ENCODE results near the gene SPATA21.
"Not testable (repeated sequence)": the region's sequence is repeated elsewhere in the genome, so short reads cannot be mapped to it uniquely, and the experiment has no call there.

The SPATA21 gene

GRCh38 chr1:16436946-16437474 is at the start of gene SPATA21:
Gene SPATA21 (minus strand): TSS chr1:16437424. CDS start chr1:16431371, 6,053 bp downstream.
- DNase-seq (ENCODE audit: extremely low read depth, insufficient read length): no peak

GRCh38 chr1:16487011-16487410 is 49.8 kb upstream of the SPATA21 start:
- not testable (repeated sequence) for H3K4me3 ChIP-seq (replicated peaks; ENCODE audit: low read depth, low read length); H3K27me3 ChIP-seq (replicated peaks; ENCODE audit: control insufficient read depth, insufficient read depth, low read length); DNase-seq (ENCODE audit: extremely low read depth, insufficient read length); H3K36me3 ChIP-seq (ENCODE audit: control insufficient read depth, insufficient read depth, low read length)

More at GRCh38 chr1:16436946-16437474, at the start of gene SPATA21:
- H3K27me3 ChIP-seq (replicated peaks; ENCODE audit: control insufficient read depth, insufficient read depth, low read length): no peaks in the 10 kb centered on the region
- no peaks in the 10 kb centered on the region for H3K36me3 ChIP-seq (ENCODE audit: control insufficient read depth, insufficient read depth, low read length)
- no peak within 1 kb of the TSS for H3K4me3 ChIP-seq (replicated peaks; ENCODE audit: low read depth, low read length)
- TF ChIP-seq CTCF (IDR thresholded peaks at IDR 0.05; ENCODE audit: insufficient read depth, low read length, poor library complexity, severe bottlenecking): no peak

- H3K27me3 ChIP-seq (replicated peaks; ENCODE audit: control insufficient read depth, insufficient read depth, low read length); H3K4me3 ChIP-seq (replicated peaks; ENCODE audit: low read depth, low read length); DNase-seq (ENCODE audit: extremely low read depth, insufficient read length); H3K36me3 ChIP-seq (ENCODE audit: control insufficient read depth, insufficient read depth, low read length): not testable (repeated sequence)
These were observed 49.1 kb upstream of the SPATA21 start for GRCh38 chr1:16486316-16486715.

- Histone ChIP-seq H3K4me3 (replicated peaks; ENCODE audit: low read depth, low read length) (no peak overlapping the region), H3K36me3 (ENCODE audit: control insufficient read depth, insufficient read depth, low read length) (no peaks in the 10 kb centered on the region; the same call in 1 of the 2 replicates), H3K27me3 (replicated peaks; ENCODE audit: control insufficient read depth, insufficient read depth, low read length) (no peaks in the 10 kb centered on the region)
- no peak for DNase-seq (ENCODE audit: extremely low read depth, insufficient read length)
- no peak for TF ChIP-seq CTCF (IDR thresholded peaks at IDR 0.05; ENCODE audit: insufficient read depth, low read length, poor library complexity, severe bottlenecking)
These were observed 47.7 kb upstream of the SPATA21 start for GRCh38 chr1:16484931-16485330.

DNA sequence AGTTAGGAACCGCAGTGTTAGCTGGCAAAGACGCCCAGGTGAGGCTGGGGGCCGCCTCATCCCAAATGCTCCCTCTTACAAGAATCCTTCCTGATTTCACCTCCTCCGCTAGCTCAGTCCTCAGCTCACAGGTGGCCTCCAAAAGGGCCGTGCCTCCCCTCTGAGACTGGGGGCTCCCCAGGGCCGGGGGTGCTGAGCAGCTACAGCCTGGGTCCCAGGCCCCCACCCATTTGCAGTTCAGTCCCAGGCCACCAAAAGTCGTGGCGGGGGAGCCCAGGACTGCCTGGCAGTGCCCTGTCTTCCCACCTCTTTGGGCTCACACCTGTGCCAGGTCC is 47.2 kb upstream of the SPATA21 start:
- H3K4me3 ChIP-seq (replicated peaks; ENCODE audit: low read depth, low read length): no peak overlapping the region
- TF ChIP-seq CTCF (IDR thresholded peaks at IDR 0.05; ENCODE audit: insufficient read depth, low read length, poor library complexity, severe bottlenecking): no peak
- DNase-seq (ENCODE audit: extremely low read depth, insufficient read length): no peak
- H3K36me3 ChIP-seq (ENCODE audit: control insufficient read depth, insufficient read depth, low read length): no peaks in the 10 kb centered on the region; the same call in 1 of the 2 replicates
- H3K27me3 ChIP-seq (replicated peaks; ENCODE audit: control insufficient read depth, insufficient read depth, low read length): no peaks in the 10 kb centered on the region

DNA sequence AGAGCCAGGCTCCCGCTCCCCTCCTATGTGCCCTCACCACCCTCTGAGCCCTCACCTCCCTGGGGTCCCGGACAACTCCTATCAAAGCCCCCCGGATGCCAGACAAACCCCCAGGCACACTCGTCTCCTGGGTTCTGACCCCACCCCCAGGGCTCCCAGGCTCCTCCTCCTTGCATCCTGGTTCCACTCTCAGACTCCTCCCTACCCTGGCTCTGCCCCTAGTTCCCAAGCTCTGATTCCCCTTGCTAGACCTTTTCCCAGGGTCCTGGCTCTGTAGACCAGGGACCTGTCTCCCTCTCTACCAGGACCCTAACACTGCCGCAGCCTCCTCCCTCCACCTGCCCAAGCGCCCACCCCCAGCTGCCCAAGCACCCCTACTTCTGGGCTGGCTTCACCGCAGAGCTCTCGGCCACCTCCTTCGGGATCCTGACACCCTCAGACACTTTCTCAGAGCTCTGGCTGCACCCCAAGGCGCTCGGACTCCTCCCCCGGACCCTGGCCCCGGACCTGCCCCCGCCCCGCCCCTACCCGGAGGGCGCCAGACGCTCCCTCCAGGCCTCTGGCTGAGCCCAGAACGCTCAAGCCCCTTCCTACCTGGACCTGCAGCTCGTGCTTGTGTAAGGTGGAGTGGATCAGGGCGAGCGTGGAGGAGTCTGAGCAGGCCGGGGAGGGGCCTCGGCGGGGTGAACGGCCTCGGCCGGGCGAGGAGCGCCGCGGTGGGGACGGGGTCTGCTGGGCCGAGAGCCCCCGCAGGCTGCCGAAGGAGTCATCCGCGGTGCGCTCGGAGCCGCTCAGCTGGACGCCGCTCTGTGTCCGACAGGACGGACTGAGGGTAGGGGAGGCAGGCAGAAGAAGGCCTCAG is 46.6 kb upstream of the SPATA21 start:
- not testable (repeated sequence) for H3K27me3 ChIP-seq (replicated peaks; ENCODE audit: control insufficient read depth, insufficient read depth, low read length); H3K4me3 ChIP-seq (replicated peaks; ENCODE audit: low read depth, low read length); H3K36me3 ChIP-seq (ENCODE audit: control insufficient read depth, insufficient read depth, low read length); DNase-seq (ENCODE audit: extremely low read depth, insufficient read length)

DNA sequence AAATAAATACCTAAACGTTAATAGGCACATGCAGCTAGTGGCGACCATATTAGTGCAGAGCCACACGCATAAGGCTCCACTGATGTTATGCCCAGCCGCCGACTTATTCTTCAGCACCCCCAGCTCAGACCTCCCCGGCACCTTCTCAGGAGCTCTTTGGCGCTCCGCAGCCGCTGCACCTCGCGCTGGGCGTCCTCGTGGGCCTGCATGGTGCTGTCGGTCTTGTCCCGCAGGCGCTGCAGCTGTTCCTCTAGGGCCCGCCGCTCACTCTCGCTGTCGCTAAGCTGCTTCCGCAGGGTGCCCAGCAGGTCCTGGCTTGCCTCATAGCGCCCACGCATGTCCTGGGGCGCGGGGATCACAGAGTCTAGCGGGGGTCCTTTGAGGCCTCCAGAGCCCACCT is 45.9 kb upstream of the SPATA21 start:
- not testable (repeated sequence) for H3K27me3 ChIP-seq (replicated peaks; ENCODE audit: control insufficient read depth, insufficient read depth, low read length); DNase-seq (ENCODE audit: extremely low read depth, insufficient read length); H3K36me3 ChIP-seq (ENCODE audit: control insufficient read depth, insufficient read depth, low read length); H3K4me3 ChIP-seq (replicated peaks; ENCODE audit: low read depth, low read length)
